DND-41 (cell line): ENCODE measurements around the gene PEX12.

Experiments
- ATAC-seq: fragments of 200-7000 bp; cut with Tn5 transposase; 3 replicates; pipeline ENCODE4 v1.9.1; 2021; ENCODE audit warnings: low read depth; ENCODE audit not compliant: insufficient read depth
- DNase-seq: peaks from one replicate; pipeline ENCODE4 v3.0.0-alpha.2; 2020
- H2AFZ ChIP-seq: 2 replicates; pipeline ENCODE4 v1.6.0; 2012; ENCODE audit warnings: low read depth, low read length
- H3K27ac ChIP-seq: 2 replicates; pipeline ENCODE4 v1.5.1; 2012; ENCODE audit warnings: low read length, inconsistent platforms
- H3K27me3 ChIP-seq: fragments of 200-600 bp; sonication (generic); 2 replicates; pipeline ENCODE4 v1.6.0; 2012; ENCODE audit warnings: low read length, mild to moderate bottlenecking, inconsistent platforms; ENCODE audit not compliant: insufficient read depth, poor library complexity
- H3K36me3 ChIP-seq: 2 replicates; pipeline ENCODE4 v1.5.1; 2012; ENCODE audit warnings: low read length, inconsistent platforms; ENCODE audit not compliant: insufficient read depth
- H3K4me1 ChIP-seq: 2 replicates; pipeline ENCODE4 v1.5.1; 2012; ENCODE audit warnings: mild to moderate bottlenecking, low read length; ENCODE audit not compliant: insufficient read depth
- H3K4me2 ChIP-seq: 2 replicates; pipeline ENCODE4 v1.6.0; 2012; ENCODE audit warnings: mild to moderate bottlenecking, moderate library complexity, low read length, inconsistent platforms; ENCODE audit not compliant: insufficient read depth
- H3K4me3 ChIP-seq, 2 experiments: fragments of 200-600 bp in 1 of 2; shearing (Covaris generic) in 1 of 2; 2 replicates each; pipeline ENCODE4 v1.5.1; 2012 to 2016; ENCODE audit warnings: inconsistent platforms in 2 of 2, low read length in 2 of 2, mild to moderate bottlenecking in 2 of 2, low read depth in 1 of 2, moderate library complexity in 1 of 2
- H3K79me2 ChIP-seq: 2 replicates; pipeline ENCODE4 v1.6.0; 2012; ENCODE audit warnings: low read length, inconsistent platforms; ENCODE audit not compliant: insufficient read depth
- H3K9ac ChIP-seq: 2 replicates; pipeline ENCODE4 v1.6.0; 2012; ENCODE audit warnings: low read depth, mild to moderate bottlenecking, inconsistent platforms, low read length, moderate library complexity
- H3K9me3 ChIP-seq: 2 replicates; pipeline ENCODE4 v1.5.1; 2012; ENCODE audit warnings: low read length, moderate library complexity, mild to moderate bottlenecking, inconsistent platforms; ENCODE audit not compliant: insufficient read depth, severe bottlenecking
- H4K20me1 ChIP-seq: 2 replicates; pipeline ENCODE4 v1.6.0; 2012; ENCODE audit warnings: low read length; ENCODE audit not compliant: insufficient read depth
- CTCF ChIP-seq: IDR thresholded peaks from 2 replicates; pipeline ENCODE4 v1.5.1; 2012; ENCODE audit warnings: borderline replicate concordance, low read length, moderate library complexity, mild to moderate bottlenecking; ENCODE audit not compliant: poor library complexity, severe bottlenecking; ENCODE audit errors: extremely low read depth
- EZH2 ChIP-seq: IDR thresholded peaks from 3 replicates; pipeline ENCODE4 v1.6.1; 2012; ENCODE audit warnings: borderline replicate concordance, low read depth, mild to moderate bottlenecking, moderate library complexity, low read length, inconsistent platforms; ENCODE audit not compliant: severe bottlenecking

PEX12 gene

GRCh38 chr17:35578197-35578928 is at the start of gene PEX12:
Gene PEX12, minus strand, starts transcription at chr17:35578571. Its CDS starts 550 bp downstream, at chr17:35578021.
- no peaks in the 10 kb centered on the region for H3K9me3 ChIP-seq
- peaks cover 31% of the 10 kb centered on the region for H3K4me1 ChIP-seq
- peak within 1 kb of the TSS; percentile 81 for H3K4me2 ChIP-seq
- ATAC-seq (peak; percentile 96), DNase-seq (peak; percentile 92)
- H3K27me3 ChIP-seq: no peaks in the 10 kb centered on the region
- H2AFZ ChIP-seq: peak within 1 kb of the TSS; percentile 88
- H3K27ac ChIP-seq: peak within 1 kb of the TSS; percentile 84
- peaks cover 23% of the 10 kb centered on the region; the same call in 1 of the 2 replicates for H3K36me3 ChIP-seq
- peaks cover 17% of the 10 kb centered on the region for H3K79me2 ChIP-seq
- TF ChIP-seq CTCF (peak; percentile 24), EZH2 (no peak)
- peak within 1 kb of the TSS; percentile 63 to 77 for H3K4me3 ChIP-seq
- H3K9ac ChIP-seq: peak within 1 kb of the TSS; percentile 82
- no peaks in the 10 kb centered on the region; the same call in 1 of the 2 replicates for H4K20me1 ChIP-seq

GRCh38 chr17:35627417-35627816 is 49.0 kb upstream of the PEX12 start:
- no peak for DNase-seq
- H3K9me3 ChIP-seq: no peaks in the 10 kb centered on the region
- H3K36me3 ChIP-seq: peaks cover 75% of the 10 kb centered on the region
- H3K4me1 ChIP-seq: no peaks in the 10 kb centered on the region
- TF ChIP-seq EZH2 (no peak), CTCF (no peak)
- no peaks in the 10 kb centered on the region for H3K79me2 ChIP-seq
- no peaks in the 10 kb centered on the region for H4K20me1 ChIP-seq
- H3K27ac ChIP-seq: no peak overlapping the region
- ATAC-seq: no peak
- no peak overlapping the region for H2AFZ ChIP-seq
- H3K4me2 ChIP-seq: no peak overlapping the region
- no peak overlapping the region for H3K9ac ChIP-seq
- no peak overlapping the region for H3K4me3 ChIP-seq
- no peaks in the 10 kb centered on the region for H3K27me3 ChIP-seq

- Histone ChIP-seq H4K20me1 (no peaks in the 10 kb centered on the region; the same call in 1 of the 2 replicates), H3K36me3 (peaks cover 42% of the 10 kb centered on the region), H3K4me2 (no peak overlapping the region), H3K9ac (no peak overlapping the region), H3K27me3 (no peaks in the 10 kb centered on the region), H3K9me3 (no peaks in the 10 kb centered on the region), H3K4me1 (no peaks in the 10 kb centered on the region), H3K27ac (no peak overlapping the region), H3K79me2 (no peaks in the 10 kb centered on the region; the same call in 1 of the 2 replicates), H3K4me3 (no peak overlapping the region), H2AFZ (no peak overlapping the region)
- ATAC-seq: no peak
- DNase-seq: no peak
- no peak for TF ChIP-seq CTCF
- TF ChIP-seq EZH2: no peak
These were observed 43.4 kb upstream of the PEX12 start for GRCh38 chr17:35621768-35622167.
